ENCODE results near the gene MBOAT2. TPM values are rescaled to one million over a fixed set of nuclear protein-coding genes. Genes with fewer than 3 reads are reported as not detected.

MBOAT2 gene
- total RNA-seq, 2 donors from 2014 or later: 34.3 to 51.1 TPM

DNA sequence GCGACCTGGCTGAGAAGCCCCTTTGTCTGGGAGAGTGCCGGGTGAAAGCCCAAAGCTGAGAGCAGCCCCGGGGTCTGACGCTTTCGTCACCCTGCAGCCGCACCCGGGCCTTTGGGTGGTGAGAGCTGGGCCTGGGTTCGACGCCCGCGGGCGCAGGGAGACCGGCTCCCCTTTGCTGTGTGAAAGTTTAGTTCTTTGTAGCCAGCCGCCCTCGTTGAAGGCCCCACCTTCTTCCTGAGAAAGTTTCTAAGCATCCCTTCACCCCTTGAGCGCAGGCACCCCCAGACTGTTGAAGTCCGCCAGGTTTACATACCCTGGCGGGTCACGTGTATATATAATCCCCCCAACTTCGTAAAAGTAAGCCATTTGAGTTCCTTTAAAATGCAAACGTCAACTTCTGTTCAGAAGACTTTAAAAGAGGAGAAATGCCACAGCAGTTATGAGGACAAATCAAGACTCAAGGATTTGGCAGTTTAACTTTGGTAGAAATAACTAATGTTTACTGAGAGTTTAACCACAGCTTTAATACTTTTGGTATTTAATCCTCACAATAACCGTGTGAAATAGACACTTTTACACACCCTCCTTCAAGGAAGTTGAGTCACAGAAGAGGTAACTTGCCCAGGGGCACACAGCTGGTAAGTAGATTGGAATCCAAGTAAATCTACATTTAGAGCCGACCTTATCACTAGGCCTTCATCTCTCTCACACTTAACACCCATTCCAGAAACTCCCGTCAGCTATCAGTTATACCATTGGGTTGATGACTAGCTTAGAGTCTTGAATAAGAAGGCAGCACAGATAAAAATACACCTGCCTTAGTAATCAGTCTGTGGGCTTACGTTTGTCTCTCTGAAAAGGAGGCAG is 1.1 kb upstream of the MBOAT2 start:
- Histone ChIP-seq H3K27ac (peak overlapping the region; percentile 58), H3K4me3 (peak overlapping the region; percentile 75), H3K9me3 (no peaks in the 10 kb centered on the region), H3K27me3 (no peaks in the 10 kb centered on the region), H3K9ac (ENCODE audit: low read depth in 2 of 2, low read length in 2 of 2) (peak overlapping the region; percentile 74 to 75), H3K36me3 (no peaks in the 10 kb centered on the region), H3K4me1 (no peaks in the 10 kb centered on the region)
- DNase-seq: no peak
- TF ChIP-seq, protein P1, sequence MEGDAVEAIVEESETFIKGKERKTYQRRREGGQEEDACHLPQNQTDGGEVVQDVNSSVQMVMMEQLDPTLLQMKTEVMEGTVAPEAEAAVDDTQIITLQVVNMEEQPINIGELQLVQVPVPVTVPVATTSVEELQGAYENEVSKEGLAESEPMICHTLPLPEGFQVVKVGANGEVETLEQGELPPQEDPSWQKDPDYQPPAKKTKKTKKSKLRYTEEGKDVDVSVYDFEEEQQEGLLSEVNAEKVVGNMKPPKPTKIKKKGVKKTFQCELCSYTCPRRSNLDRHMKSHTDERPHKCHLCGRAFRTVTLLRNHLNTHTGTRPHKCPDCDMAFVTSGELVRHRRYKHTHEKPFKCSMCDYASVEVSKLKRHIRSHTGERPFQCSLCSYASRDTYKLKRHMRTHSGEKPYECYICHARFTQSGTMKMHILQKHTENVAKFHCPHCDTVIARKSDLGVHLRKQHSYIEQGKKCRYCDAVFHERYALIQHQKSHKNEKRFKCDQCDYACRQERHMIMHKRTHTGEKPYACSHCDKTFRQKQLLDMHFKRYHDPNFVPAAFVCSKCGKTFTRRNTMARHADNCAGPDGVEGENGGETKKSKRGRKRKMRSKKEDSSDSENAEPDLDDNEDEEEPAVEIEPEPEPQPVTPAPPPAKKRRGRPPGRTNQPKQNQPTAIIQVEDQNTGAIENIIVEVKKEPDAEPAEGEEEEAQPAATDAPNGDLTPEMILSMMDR (IDR thresholded peaks at IDR 0.05): no peak
- intact Hi-C loops (cut with DNase I): no loop called here

DNA sequence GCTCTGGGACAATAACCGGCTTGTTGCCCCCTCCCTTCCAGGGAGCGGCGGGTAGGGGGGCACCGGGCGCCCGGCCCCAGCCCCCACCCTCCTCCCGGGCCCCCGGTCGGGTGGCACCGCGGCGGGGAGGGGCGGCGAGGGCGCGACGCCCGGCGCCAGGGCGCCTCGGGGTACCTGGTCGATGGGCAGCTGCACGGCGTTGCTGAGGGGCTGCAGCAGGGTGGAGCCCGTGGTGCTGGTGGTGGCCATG is 193 bp downstream of the MBOAT2 start:
- TF ChIP-seq, protein P1 (IDR thresholded peaks at IDR 0.05): no peak
- Histone ChIP-seq H3K9me3 (no peaks in the 10 kb centered on the region), H3K9ac (ENCODE audit: low read depth in 2 of 2, low read length in 2 of 2) (peak overlapping the region; percentile 73 to 87), H3K27me3 (no peaks in the 10 kb centered on the region), H3K4me1 (no peaks in the 10 kb centered on the region), H3K36me3 (no peaks in the 10 kb centered on the region), H3K4me3 (peak overlapping the region; percentile 75), H3K27ac (peak overlapping the region; percentile 42)
- intact Hi-C loops (cut with DNase I): no loop called here
- DNase-seq: no peak

- no peaks in the 10 kb centered on the region for H3K4me1 ChIP-seq
- H3K9me3 ChIP-seq: no peaks in the 10 kb centered on the region
- peak overlapping the region; percentile 73 to 87 for H3K9ac ChIP-seq (ENCODE audit: low read depth in 2 of 2, low read length in 2 of 2)
- intact Hi-C loops (cut with DNase I): no loop called here
- TF ChIP-seq, protein P1 (IDR thresholded peaks at IDR 0.05): no peak
- peak; percentile 45 for DNase-seq
- no peaks in the 10 kb centered on the region for H3K36me3 ChIP-seq
- H3K27ac ChIP-seq: peak overlapping the region; percentile 42
- H3K4me3 ChIP-seq: peak overlapping the region; percentile 75
- no peaks in the 10 kb centered on the region for H3K27me3 ChIP-seq
These were observed 683 bp downstream of the MBOAT2 start for GRCh38 chr2:9002637-9003365.

DNA sequence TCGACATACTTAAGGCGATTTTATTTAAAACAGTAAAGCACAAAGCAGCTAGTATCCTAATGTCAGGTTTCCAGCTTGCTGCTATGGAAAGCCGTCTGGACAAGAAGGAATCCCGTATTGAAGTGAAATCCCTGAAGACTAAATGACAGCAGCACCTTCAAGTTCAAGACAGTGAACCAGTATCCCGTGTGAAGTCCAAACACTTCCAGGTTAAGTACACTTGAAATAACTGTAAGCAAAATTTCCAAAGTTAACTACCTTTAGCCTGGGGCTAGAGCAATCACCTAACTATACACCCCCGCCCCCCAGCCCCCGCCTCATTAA is 1.2 kb downstream of the MBOAT2 start:
- Histone ChIP-seq H3K27ac (no peak overlapping the region), H3K9me3 (no peaks in the 10 kb centered on the region), H3K27me3 (no peaks in the 10 kb centered on the region), H3K9ac (ENCODE audit: low read depth in 2 of 2, low read length in 2 of 2) (peak overlapping the region in 1 of 2 donors; percentile 87), H3K36me3 (no peaks in the 10 kb centered on the region), H3K4me3 (no peak overlapping the region), H3K4me1 (no peaks in the 10 kb centered on the region)
- DNase-seq: no peak
- TF ChIP-seq, protein P1 (IDR thresholded peaks at IDR 0.05): no peak
- intact Hi-C loops (cut with DNase I): no loop called here

DNA sequence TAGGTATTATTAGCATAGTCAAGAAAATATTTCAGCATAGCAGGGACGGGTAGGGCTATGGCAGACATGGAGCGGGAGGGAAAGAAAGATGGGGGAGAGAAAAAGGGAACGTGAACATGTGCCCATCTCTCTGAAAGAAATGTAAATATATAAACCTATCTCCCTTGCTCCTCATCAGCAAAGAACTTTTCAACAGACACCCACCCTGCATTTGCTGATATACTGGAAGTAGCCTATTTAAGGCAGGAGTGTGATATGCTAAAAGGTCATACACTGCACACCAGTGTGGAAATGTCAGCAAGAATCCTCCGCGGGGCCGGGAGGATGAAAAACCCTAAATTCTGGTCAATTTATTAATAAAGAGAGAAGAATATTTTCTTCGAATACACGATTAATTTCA is 1.7 kb downstream of the MBOAT2 start:
- Histone ChIP-seq H3K36me3 (no peaks in the 10 kb centered on the region), H3K9ac (ENCODE audit: low read depth in 2 of 2, low read length in 2 of 2) (no peak overlapping the region), H3K9me3 (no peaks in the 10 kb centered on the region), H3K4me3 (no peak overlapping the region), H3K27ac (no peak overlapping the region), H3K27me3 (no peaks in the 10 kb centered on the region), H3K4me1 (no peaks in the 10 kb centered on the region)
- TF ChIP-seq, protein P1 (IDR thresholded peaks at IDR 0.05): no peak
- intact Hi-C loops (cut with DNase I): no loop called here
- DNase-seq: no peak

Measured in colonic mucosa (tissue), 4 donors.